ENCODE measurements around the gene PRDM16. TPM values are rescaled to one million over a fixed set of nuclear protein-coding genes. Genes with fewer than 3 reads are reported as not detected.

The PRDM16 gene
- total and polyA plus RNA-seq, 2 of the 8 experiments (the other 6 are each of a cell fraction or from before 2014, with no cell fraction given) = 0.39 to 0.43 TPM

DNA sequence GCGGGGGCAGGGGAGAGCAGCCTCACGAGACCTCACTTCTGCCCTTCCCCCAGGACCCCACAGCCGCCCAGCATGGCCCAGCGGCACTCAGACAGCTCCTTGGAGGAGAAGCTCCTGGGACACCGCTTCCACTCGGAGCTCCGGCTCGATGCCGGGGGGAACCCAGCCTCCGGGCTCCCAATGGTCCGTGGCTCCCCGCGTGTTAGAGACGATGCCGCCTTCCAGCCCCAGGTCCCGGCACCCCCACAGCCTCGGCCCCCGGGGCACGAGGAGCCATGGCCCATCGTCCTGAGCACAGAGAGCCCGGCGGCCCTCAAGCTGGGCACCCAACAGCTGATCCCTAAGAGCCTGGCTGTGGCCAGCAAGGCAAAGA lies 394.0 kb downstream of the PRDM16 start (continued):
- no peak for TF ChIP-seq YY1 (IDR thresholded peaks at IDR 0.05; ENCODE audit: low read depth, low read length)
- TF ChIP-seq, protein P1, sequence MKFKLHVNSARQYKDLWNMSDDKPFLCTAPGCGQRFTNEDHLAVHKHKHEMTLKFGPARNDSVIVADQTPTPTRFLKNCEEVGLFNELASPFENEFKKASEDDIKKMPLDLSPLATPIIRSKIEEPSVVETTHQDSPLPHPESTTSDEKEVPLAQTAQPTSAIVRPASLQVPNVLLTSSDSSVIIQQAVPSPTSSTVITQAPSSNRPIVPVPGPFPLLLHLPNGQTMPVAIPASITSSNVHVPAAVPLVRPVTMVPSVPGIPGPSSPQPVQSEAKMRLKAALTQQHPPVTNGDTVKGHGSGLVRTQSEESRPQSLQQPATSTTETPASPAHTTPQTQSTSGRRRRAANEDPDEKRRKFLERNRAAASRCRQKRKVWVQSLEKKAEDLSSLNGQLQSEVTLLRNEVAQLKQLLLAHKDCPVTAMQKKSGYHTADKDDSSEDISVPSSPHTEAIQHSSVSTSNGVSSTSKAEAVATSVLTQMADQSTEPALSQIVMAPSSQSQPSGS (IDR thresholded peaks at IDR 0.05; ENCODE audit: low read length) = no peak
- TF ChIP-seq MAFK (IDR thresholded peaks at IDR 0.05; ENCODE audit: low read depth, low read length) = no peak
- no peak for TF ChIP-seq JUN (IDR thresholded peaks at IDR 0.05; ENCODE audit: low read depth, low read length)
- TF ChIP-seq JUND (IDR thresholded peaks at IDR 0.05; ENCODE audit: low read length) = no peak
- no peak for TF ChIP-seq NANOG (IDR thresholded peaks at IDR 0.05; ENCODE audit: insufficient read depth, low read depth, low read length, poor library complexity, severe bottlenecking)

Data from H1 (cell line).